T-helper 2 cell (primary cell): Measurements from ENCODE around the gene DKK2.

Source experiments
- DNase-seq, 5 experiments: peaks; one replicate each; pipeline versions ENCODE4 v3.0.0 to v3.0.0-alpha.2; 2012 to 2022
- total RNA-seq, 2 donors: gene quantifications; one replicate each; lab custom pipeline; 2026; lab: John Stamatoyannopoulos, UW

DKK2 gene
- 0 reads per million in 2 donors for total RNA-seq

- DNase-seq = peak in 1 of 5 experiments; percentile 37
These were observed at the start of gene DKK2 for GRCh38 chr4:107035819-107036583. Gene DKK2, minus strand, starts transcription at chr4:107036313. Its CDS starts 722 bp downstream, at chr4:107035591.

- no peak for DNase-seq
These were observed 41.1 kb upstream of the DKK2 start for GRCh38 chr4:107077192-107077591.

GRCh38 chr4:107072836-107073736 lies 37.0 kb upstream of the DKK2 start:
- no peak for DNase-seq

- no peak for DNase-seq
These were observed 35.0 kb upstream of the DKK2 start for GRCh38 chr4:107071108-107071507.

- peak in 1 of 5 experiments; percentile 9 for DNase-seq
These were observed 32.9 kb upstream of the DKK2 start for GRCh38 chr4:107069049-107069448.

- no peak for DNase-seq
These were observed 32.0 kb upstream of the DKK2 start for GRCh38 chr4:107068116-107068515.

- no peak for DNase-seq
These were observed 30.5 kb upstream of the DKK2 start for GRCh38 chr4:107066621-107067020.

- DNase-seq = no peak
These were observed 29.1 kb upstream of the DKK2 start for GRCh38 chr4:107065201-107065600.

- DNase-seq = no peak
These were observed 24.3 kb upstream of the DKK2 start for GRCh38 chr4:107060388-107060787.

- DNase-seq = no peak
These were observed 22.7 kb upstream of the DKK2 start for GRCh38 chr4:107058828-107059227.

- no peak for DNase-seq
These were observed 14.5 kb upstream of the DKK2 start for GRCh38 chr4:107050525-107051135.

GRCh38 chr4:107046261-107046660 lies 10.1 kb upstream of the DKK2 start:
- no peak for DNase-seq

- DNase-seq = no peak
These were observed 8.1 kb upstream of the DKK2 start for GRCh38 chr4:107044170-107044569.

GRCh38 chr4:107037199-107037584 lies 1.1 kb upstream of the DKK2 start:
- DNase-seq = no peak

GRCh38 chr4:107036584-107037198 lies 578 bp upstream of the DKK2 start:
- DNase-seq = no peak

GRCh38 chr4:107034996-107035818 lies 906 bp downstream of the DKK2 start:
- DNase-seq = peak in 1 of 5 experiments; percentile 34

GRCh38 chr4:107034091-107034995 lies 1.8 kb downstream of the DKK2 start:
- DNase-seq = peak in 2 of 5 experiments; percentile 20 to 25

GRCh38 chr4:107027379-107027778 lies 8.7 kb downstream of the DKK2 start:
- no peak for DNase-seq

GRCh38 chr4:107018344-107018735 lies 17.8 kb downstream of the DKK2 start:
- DNase-seq = no peak

GRCh38 chr4:107017443-107018343 lies 18.4 kb downstream of the DKK2 start:
- no peak for DNase-seq
